K562 (cell line): ENCODE data around the gene LAX1. TPM values are rescaled to one million over a fixed set of nuclear protein-coding genes. Genes with fewer than 3 reads are reported as not detected.

Experiments used
- CHD1 ChIP-seq: fragments of 200-600 bp; sonication (generic); IDR thresholded peaks from one replicate; pipeline ENCODE4 v1.6.1; 2012; ENCODE audit warnings: mild to moderate bottlenecking, moderate library complexity, low read length, inconsistent platforms
- HMGXB4 ChIP-seq: sonication (generic); formaldehyde crosslinking; IDR thresholded peaks from 2 replicates; pipeline ENCODE4 v1.8.1; 2023; ENCODE audit warnings: mild to moderate bottlenecking, missing genetic modification reagents
- JUND ChIP-seq, 2 experiments: IDR thresholded peaks; 2 replicates in 1 of 2; 3 replicates in 1 of 2; pipeline ENCODE4 v1.6.1; 2011; ENCODE audit warnings: borderline replicate concordance in 2 of 2, low read depth in 2 of 2, low read length in 2 of 2, improper control_type of control experiment in 1 of 2, missing biosample characterization in 1 of 2, missing genetic modification characterization in 1 of 2, missing genetic modification reagents in 1 of 2
- PYGO2 ChIP-seq: fragments of 450-650 bp; IDR thresholded peaks from 2 replicates; pipeline ENCODE4 v1.6.1; 2016; ENCODE audit warnings: mild to moderate bottlenecking, missing genetic modification characterization, moderate library complexity, missing compliant biosample characterization
- REST ChIP-seq, 2 experiments: fragments of 450-650 bp; formaldehyde crosslinking in 1 of 2; IDR thresholded peaks; 2 replicates each; pipeline versions ENCODE4 v1.4.0 to v1.6.1; 2014 to 2020; ENCODE audit warnings: mild to moderate bottlenecking in 2 of 2, borderline replicate concordance in 1 of 2, low read depth in 1 of 2
- ZBTB11 ChIP-seq, 3 experiments: fragments of 200-800 bp in 1 of 3; fragments of 250-450 bp in 1 of 3; fragments of 450-650 bp in 1 of 3; sonication (Bioruptor Pico) in 1 of 3; sonication (Bioruptor generic) in 1 of 3; formaldehyde crosslinking in 1 of 3; IDR thresholded peaks; 2 replicates each; pipeline versions ENCODE4 v1.6.1 to v1.8.0; 2016 to 2022; ENCODE audit warnings: mild to moderate bottlenecking in 2 of 3, missing genetic modification characterization in 2 of 3, missing compliant biosample characterization in 1 of 3, moderate library complexity in 1 of 3
- ZBTB7A ChIP-seq: IDR thresholded peaks from 2 replicates; pipeline ENCODE4 v1.6.1; 2011; ENCODE audit warnings: low read depth, mild to moderate bottlenecking, low read length, moderate library complexity, borderline replicate concordance; ENCODE audit not compliant: control insufficient read depth
- ZBTB9 ChIP-seq: fragments of 450-650 bp; formaldehyde crosslinking; IDR thresholded peaks from 2 replicates; pipeline ENCODE4 v1.4.0; 2020; ENCODE audit warnings: mild to moderate bottlenecking, moderate library complexity
- ZKSCAN8 ChIP-seq: fragments of 200-800 bp; sonication (Bioruptor generic); IDR thresholded peaks from 2 replicates; pipeline ENCODE4 v1.6.1; 2016; ENCODE audit warnings: missing genetic modification characterization, missing compliant biosample characterization
- ZNF165 ChIP-seq: fragments of 250-450 bp; sonication (Bioruptor Pico); IDR thresholded peaks from 2 replicates; pipeline ENCODE4 v1.4.0; 2020; ENCODE audit warnings: borderline replicate concordance
- ZNF197 ChIP-seq: fragments of 200-800 bp; sonication (Bioruptor generic); IDR thresholded peaks from 2 replicates; pipeline ENCODE4 v1.6.1; 2016; ENCODE audit warnings: low read depth, missing genetic modification characterization, missing compliant biosample characterization
- polyA plus RNA-seq, 8 experiments: library from polyadenylated mRNA; depleted of rRNA in 4 of 8; stranded (reverse) in 5 of 8; unstranded in 3 of 8; fragments of >200 nt; fragmentation: Nextera tagmentation in 2 of 8; fragmentation: Illumina TruSeq in 1 of 8; extraction: Ambion mirVana in 2 of 8; extraction: Trizol in 1 of 8; gene quantifications; 2 replicates each; pipeline versions ENCODE4 v1.2.1 to v1.2.3, GENCODE V29; 2011 to 2014; ENCODE audit warnings: inconsistent platforms in 1 of 8, missing spikeins in 1 of 8
- total RNA-seq, 7 experiments: library from RNA; depleted of rRNA in 6 of 7; stranded (reverse); fragments of >200 nt in 6 of 7; fragmentation: Illumina TruSeq in 2 of 7; extraction: Trizol in 2 of 7; gene quantifications; 2 replicates each; pipeline versions ENCODE4 v1.2.1 to v1.2.3, GENCODE V29; 2011 to 2021; ENCODE audit warnings: low replicate concordance in 1 of 7

The LAX1 gene
- total and polyA plus RNA-seq, 9 of the 15 experiments (the other 6 are each of a cell fraction or from before 2014, with no cell fraction given) = not detected

GRCh38 chr1:203796236-203796605 lies 31.2 kb downstream of the LAX1 start (continued):
- TF ChIP-seq HMGXB4 (CRISPR knock-in tag) = no peak
- TF ChIP-seq ZNF197 (CRISPR knock-in tag) = no peak
- no peak for TF ChIP-seq ZBTB7A
- peak; percentile 77 to 91 (median 81); a peak in 4 of 6 replicates for TF ChIP-seq ZBTB11 (CRISPR knock-in tag; IDR thresholded peaks at IDR 0.05)
- peak; percentile 60; the same call in 1 of the 2 replicates for TF ChIP-seq ZBTB9
- TF ChIP-seq ZNF165 (CRISPR knock-in tag) = no peak
- TF ChIP-seq JUND (IDR thresholded peaks at IDR 0.05; ENCODE audit: borderline replicate concordance, low read depth, low read length) = no peak; the same call in 1 of the 2 replicates
- TF ChIP-seq JUND (tag; IDR thresholded peaks at IDR 0.05; ENCODE audit: borderline replicate concordance, low read depth, low read length) = no peak
- 0 out of 2 replicates have a peak, but pooled peaks have one; percentile 34 for TF ChIP-seq ZKSCAN8
- 0 out of 2 replicates have a peak, but pooled peaks have one; percentile 44 for TF ChIP-seq PYGO2 (tag)
- no peak for TF ChIP-seq REST (IDR thresholded peaks at IDR 0.05; ENCODE audit: borderline replicate concordance)
- no peak for TF ChIP-seq REST (CRISPR knock-in tag; IDR thresholded peaks at IDR 0.05; ENCODE audit: low read depth)
- TF ChIP-seq CHD1 = peak; percentile 74
